Activated CD8-positive, alpha-beta memory T cell treated with anti-CD3 and anti-CD28 coated beads, Interleukin-2, amount 50 U/mL, for 48 hours (primary cell): ENCODE results near the gene PGLYRP4.
"Not testable (repeated sequence)": the region's sequence is repeated elsewhere in the genome, so short reads cannot be mapped to it uniquely, and the experiment has no call there.

Experiments used
- DNase-seq: peaks from one replicate; pipeline ENCODE4 v3.0.0-alpha.2; 2020

PGLYRP4 gene

GRCh38 chr1:153355445-153356071 lies 6.9 kb upstream of the PGLYRP4 start:
- peak; percentile 74 for DNase-seq

- DNase-seq, result no peak
Measured at GRCh38 chr1:153354515-153355193, 6.0 kb upstream of the PGLYRP4 start.

GRCh38 chr1:153353226-153353947 lies 4.7 kb upstream of the PGLYRP4 start:
- DNase-seq, result no peak

- DNase-seq, result peak; percentile 74
Measured at GRCh38 chr1:153352523-153352922, 3.9 kb upstream of the PGLYRP4 start.

- DNase-seq, result no peak
Measured at GRCh38 chr1:153350321-153350957, 1.8 kb upstream of the PGLYRP4 start.

GRCh38 chr1:153349363-153350320 lies 1.0 kb upstream of the PGLYRP4 start:
- no peak for DNase-seq

- no peak for DNase-seq
Measured at GRCh38 chr1:153347856-153348255, 785 bp downstream of the PGLYRP4 start.

GRCh38 chr1:153347049-153347448 lies 1.6 kb downstream of the PGLYRP4 start:
- DNase-seq, result not testable (repeated sequence)

- no peak for DNase-seq
Measured at GRCh38 chr1:153346077-153346723, 2.4 kb downstream of the PGLYRP4 start.

GRCh38 chr1:153345187-153346076 lies 3.2 kb downstream of the PGLYRP4 start:
- DNase-seq, result no peak

- DNase-seq, result no peak
Measured at GRCh38 chr1:153344718-153345025, 4.0 kb downstream of the PGLYRP4 start.

GRCh38 chr1:153343811-153344717 lies 4.6 kb downstream of the PGLYRP4 start:
- DNase-seq, result no peak

- DNase-seq, result no peak
Measured at GRCh38 chr1:153343040-153343681, 5.5 kb downstream of the PGLYRP4 start.

GRCh38 chr1:153342178-153342577 lies 6.5 kb downstream of the PGLYRP4 start:
- no peak for DNase-seq

- DNase-seq, result no peak
Measured at GRCh38 chr1:153341431-153341934, 7.2 kb downstream of the PGLYRP4 start.

GRCh38 chr1:153340356-153340755 lies 8.3 kb downstream of the PGLYRP4 start:
- DNase-seq, result no peak

- DNase-seq, result no peak
Measured at GRCh38 chr1:153339802-153340201, 8.8 kb downstream of the PGLYRP4 start.

- DNase-seq, result no peak
Measured at GRCh38 chr1:153337980-153338853, 10.4 kb downstream of the PGLYRP4 start.
